Choroid plexus epithelial cell (primary cell): ENCODE data around the gene JOSD2.
A peak's percentile ranks its signal among the peaks of the same experiment; 100 is the strongest.

Source experiments
- DNase-seq: peaks from one replicate; pipeline ENCODE4 v3.0.0-alpha.2; 2010; ENCODE audit warnings: low read depth
- H3K4me3 ChIP-seq: 2 replicates; pipeline ENCODE4 v1.5.1; 2011; ENCODE audit warnings: low read depth, mild to moderate bottlenecking, control low read depth, low read length, moderate library complexity
- TF ChIP-seq, protein P1 (sequence below): conservative IDR thresholded peaks from 2 replicates; pipeline ENCODE4 v1.5.1; 2011; ENCODE audit warnings: low read depth, mild to moderate bottlenecking, control low read depth, inconsistent platforms, low read length, moderate library complexity

The JOSD2 gene

DNA sequence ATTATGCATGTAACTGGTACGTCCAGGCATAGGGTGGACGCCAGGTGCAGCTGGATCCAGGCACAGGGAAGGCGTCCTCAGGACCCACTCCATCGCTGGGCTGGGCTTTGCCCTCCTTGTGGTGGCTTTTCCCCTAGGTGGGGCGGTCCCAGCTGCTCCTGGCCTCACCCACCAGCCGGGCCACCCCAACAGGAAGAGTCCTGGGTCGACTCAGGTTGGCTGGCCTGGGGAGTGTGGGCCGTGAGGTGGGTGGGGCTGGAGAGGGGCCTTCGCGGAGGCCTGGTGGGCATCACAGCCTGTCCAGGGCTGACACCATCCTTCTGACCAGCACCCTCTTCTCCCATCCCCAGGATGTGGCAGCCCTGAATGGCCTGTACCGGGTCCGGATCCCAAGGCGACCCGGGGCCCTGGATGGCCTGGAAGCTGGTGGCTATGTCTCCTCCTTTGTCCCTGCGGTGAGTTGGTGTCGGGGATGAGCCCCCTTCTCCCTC lies 31.2 kb downstream of the JOSD2 start:
- no peak for DNase-seq
- TF ChIP-seq, protein P1, sequence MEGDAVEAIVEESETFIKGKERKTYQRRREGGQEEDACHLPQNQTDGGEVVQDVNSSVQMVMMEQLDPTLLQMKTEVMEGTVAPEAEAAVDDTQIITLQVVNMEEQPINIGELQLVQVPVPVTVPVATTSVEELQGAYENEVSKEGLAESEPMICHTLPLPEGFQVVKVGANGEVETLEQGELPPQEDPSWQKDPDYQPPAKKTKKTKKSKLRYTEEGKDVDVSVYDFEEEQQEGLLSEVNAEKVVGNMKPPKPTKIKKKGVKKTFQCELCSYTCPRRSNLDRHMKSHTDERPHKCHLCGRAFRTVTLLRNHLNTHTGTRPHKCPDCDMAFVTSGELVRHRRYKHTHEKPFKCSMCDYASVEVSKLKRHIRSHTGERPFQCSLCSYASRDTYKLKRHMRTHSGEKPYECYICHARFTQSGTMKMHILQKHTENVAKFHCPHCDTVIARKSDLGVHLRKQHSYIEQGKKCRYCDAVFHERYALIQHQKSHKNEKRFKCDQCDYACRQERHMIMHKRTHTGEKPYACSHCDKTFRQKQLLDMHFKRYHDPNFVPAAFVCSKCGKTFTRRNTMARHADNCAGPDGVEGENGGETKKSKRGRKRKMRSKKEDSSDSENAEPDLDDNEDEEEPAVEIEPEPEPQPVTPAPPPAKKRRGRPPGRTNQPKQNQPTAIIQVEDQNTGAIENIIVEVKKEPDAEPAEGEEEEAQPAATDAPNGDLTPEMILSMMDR, result no peak

GRCh38 chr19:50478901-50479715 lies 31.9 kb downstream of the JOSD2 start:
- no peak overlapping the region for H3K4me3 ChIP-seq
- TF ChIP-seq, protein P1, result peak; percentile 77
- DNase-seq, result peak; percentile 63

More for the DNA sequence above, 31.2 kb downstream of the JOSD2 start:
- H3K4me3 ChIP-seq, result no peak overlapping the region

DNA sequence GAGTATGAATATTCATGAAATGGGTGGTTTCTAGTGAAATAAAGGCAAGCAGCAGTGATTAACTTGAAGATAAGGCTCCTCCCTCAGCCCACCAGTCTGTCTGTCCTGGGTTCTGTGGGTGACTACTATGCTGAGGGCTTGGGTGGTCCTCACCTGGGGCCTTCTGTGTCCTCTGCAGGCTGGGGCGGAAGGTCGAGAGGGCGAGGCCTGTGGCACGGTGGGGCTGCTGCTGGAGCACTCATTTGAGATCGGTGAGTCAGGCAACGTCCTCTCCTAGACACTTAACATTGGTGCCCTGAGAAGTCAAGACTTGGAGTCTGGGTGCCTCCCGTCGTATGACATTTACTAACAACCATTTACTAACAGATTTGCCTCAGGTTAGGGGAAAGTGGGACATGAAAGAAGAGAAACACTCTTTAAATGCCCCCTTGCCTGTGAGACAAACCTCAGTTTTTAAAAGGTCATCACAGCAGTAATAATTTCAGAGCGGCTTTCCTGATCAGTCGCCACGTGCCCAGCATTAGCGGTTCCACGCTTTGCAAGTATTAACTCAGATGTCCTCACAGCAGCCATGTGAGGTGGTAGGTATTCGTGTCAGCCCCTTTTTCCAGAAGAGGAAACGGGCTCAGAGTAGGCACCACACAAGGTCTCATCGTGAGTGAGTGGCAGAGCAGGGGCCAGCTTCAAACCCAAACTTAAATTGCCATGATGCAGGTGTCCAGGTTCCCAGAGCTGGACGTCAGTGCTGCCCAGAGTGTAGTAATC lies 33.1 kb downstream of the JOSD2 start:
- TF ChIP-seq, protein P1, result no peak
- DNase-seq, result no peak
- no peak overlapping the region for H3K4me3 ChIP-seq

DNA sequence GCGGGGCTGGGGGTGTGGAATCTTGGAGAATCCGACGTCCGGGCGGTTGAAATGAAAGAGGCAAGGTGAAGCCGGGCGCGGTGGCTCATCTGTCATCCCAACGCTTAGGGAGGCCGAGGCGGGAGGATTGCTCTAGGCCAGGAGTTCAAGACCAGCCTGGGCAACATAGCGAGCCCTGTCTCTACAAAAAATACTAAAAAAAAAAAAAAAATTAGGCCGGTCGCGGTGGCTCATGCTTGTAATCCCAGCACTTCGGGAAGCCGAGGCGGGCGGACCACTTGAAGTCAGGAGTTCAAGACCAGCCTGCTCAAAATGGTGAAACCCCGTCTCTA lies 34.1 kb downstream of the JOSD2 start:
- TF ChIP-seq, protein P1, result no peak
- peak overlapping the region; percentile 96 for H3K4me3 ChIP-seq
- DNase-seq, result no peak

DNA sequence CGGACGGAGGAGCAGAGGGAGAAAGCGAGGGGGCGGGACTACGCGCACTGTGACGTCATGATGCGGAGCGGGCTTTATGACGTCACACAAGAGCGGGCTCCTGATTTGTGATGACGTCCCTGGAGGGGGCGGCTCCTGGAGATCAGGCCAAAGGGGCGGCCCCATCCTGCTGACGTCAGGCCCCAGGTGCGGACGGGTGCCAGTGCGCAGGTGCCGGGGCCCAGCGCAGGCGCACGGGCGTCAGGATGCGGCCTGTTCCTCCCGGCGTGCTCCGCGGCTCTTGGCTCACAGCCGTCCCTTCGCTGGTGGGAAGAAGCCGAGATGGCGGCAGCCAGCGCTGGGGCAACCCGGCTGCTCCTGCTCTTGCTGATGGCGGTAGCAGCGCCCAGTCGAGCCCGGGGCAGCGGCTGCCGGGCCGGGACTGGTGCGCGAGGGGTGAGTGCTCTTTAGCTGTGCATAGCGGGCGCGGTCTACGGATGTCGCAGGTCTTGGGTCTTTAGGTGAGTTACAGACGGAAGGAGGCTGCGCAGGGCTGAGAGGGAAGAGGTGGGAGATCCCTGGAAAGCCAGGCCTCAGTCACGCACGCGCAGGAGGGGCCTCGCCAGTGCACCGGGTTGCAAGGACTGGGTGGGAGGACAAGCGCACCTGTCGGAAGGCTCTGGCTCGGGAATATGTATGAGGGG lies 34.6 kb downstream of the JOSD2 start, which contains the start of the genes EMC10 and GARIN5A:
EMC10 (plus strand) TSS at position 284 of the 683 bp plus-strand sequence; CDS start at position 322, 38 bp downstream.
GARIN5A (minus strand) TSS at position 625 of the 683 bp plus-strand sequence; CDS start at position 165, 460 bp downstream.
- peak within 1 kb of the TSS; percentile 96 for H3K4me3 ChIP-seq
- TF ChIP-seq, protein P1, result no peak
- DNase-seq, result peak; percentile 97

DNA sequence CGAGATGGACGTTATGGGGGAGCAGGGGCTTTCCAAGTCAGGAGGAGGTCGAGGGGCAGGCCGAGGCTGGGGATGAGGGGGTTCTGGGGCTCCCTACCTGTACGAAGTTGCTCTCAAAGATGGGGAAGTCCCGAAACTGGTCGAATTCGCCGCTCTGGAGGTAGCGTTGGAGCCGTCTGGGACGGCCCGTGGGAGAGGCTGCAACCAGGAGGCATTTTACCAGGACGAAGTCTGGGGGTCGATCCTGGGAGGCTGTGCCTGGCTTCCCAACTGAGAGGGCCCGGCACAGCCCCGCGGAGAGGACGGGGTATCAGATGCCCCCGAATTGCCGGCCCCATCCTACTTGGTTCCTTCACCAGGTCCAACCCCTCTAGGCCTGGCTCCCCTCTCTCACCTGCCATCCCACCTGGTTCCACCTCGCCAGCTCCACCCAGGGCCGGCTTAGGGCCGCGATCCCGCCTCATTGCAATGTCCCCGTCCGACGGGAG lies 35.2 kb downstream of the JOSD2 start:
- TF ChIP-seq, protein P1, result no peak
- H3K4me3 ChIP-seq, result peak overlapping the region; percentile 16
- no peak for DNase-seq
